Measurements from ENCODE around the gene TTC9B. TPM values are rescaled to one million over a fixed set of nuclear protein-coding genes. Genes with fewer than 3 reads are reported as not detected.
A peak's percentile ranks its signal among the peaks of the same experiment; 100 is the strongest.

Gene TTC9B
- total and polyA plus RNA-seq, 2 donors from 2014 or later = not detected

DNA sequence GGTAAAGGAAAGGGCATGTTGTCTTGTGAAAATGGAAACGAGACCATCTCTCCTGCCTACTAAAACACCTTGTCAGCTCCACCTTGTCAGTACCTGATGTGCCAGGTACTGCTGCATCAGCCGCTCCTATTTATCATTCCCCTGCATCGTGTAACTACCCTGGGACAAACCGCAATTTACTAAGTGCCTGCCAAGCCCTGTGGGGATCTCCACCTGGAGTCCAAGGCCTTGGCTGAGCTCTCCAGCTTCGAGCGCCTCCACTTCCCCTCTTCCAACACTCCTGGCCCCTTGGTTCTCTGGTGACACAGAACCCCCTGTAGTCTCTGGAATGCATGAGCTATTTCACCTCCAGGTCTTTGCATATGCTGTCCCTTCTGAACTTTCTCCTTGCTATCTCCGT lies 34.2 kb upstream of the TTC9B start:
- intact Hi-C loops (cut with DNase I) = no loop called here
- Histone ChIP-seq H3K9me3 (ENCODE audit: control insufficient read depth in 2 of 3, insufficient read depth in 1 of 3, low read length in 3 of 3) (no peaks in the 10 kb centered on the region), H3K36me3 (ENCODE audit: control insufficient read depth in 2 of 3, insufficient read depth in 3 of 3, low read length in 3 of 3) (peaks cover 4 to 22% (median 9%) of the 10 kb centered on the region in 3 donors), H3K27ac (ENCODE audit: low read depth in 2 of 2, low read length in 2 of 2) (no peak overlapping the region), H3K27me3 (ENCODE audit: control insufficient read depth, insufficient read depth, low read length) (no peaks in the 10 kb centered on the region), H3K4me1 (ENCODE audit: control insufficient read depth in 2 of 3, insufficient read depth in 2 of 3, low read depth in 1 of 3, low read length in 3 of 3) (peaks cover 0 to 18% (median 6%) of the 10 kb centered on the region in 3 donors), H3K9ac (ENCODE audit: low read length in 3 of 3) (no peak overlapping the region), H3K4me3 (ENCODE audit: low read length in 3 of 3) (no peak overlapping the region)
- TF ChIP-seq, protein P1, sequence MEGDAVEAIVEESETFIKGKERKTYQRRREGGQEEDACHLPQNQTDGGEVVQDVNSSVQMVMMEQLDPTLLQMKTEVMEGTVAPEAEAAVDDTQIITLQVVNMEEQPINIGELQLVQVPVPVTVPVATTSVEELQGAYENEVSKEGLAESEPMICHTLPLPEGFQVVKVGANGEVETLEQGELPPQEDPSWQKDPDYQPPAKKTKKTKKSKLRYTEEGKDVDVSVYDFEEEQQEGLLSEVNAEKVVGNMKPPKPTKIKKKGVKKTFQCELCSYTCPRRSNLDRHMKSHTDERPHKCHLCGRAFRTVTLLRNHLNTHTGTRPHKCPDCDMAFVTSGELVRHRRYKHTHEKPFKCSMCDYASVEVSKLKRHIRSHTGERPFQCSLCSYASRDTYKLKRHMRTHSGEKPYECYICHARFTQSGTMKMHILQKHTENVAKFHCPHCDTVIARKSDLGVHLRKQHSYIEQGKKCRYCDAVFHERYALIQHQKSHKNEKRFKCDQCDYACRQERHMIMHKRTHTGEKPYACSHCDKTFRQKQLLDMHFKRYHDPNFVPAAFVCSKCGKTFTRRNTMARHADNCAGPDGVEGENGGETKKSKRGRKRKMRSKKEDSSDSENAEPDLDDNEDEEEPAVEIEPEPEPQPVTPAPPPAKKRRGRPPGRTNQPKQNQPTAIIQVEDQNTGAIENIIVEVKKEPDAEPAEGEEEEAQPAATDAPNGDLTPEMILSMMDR (IDR thresholded peaks at IDR 0.05; ENCODE audit: borderline replicate concordance, extremely low read depth, insufficient read depth) = no peak
- FAIRE-seq (no peak), DNase-seq (peak in 1 of 5 donors; percentile 37)

DNA sequence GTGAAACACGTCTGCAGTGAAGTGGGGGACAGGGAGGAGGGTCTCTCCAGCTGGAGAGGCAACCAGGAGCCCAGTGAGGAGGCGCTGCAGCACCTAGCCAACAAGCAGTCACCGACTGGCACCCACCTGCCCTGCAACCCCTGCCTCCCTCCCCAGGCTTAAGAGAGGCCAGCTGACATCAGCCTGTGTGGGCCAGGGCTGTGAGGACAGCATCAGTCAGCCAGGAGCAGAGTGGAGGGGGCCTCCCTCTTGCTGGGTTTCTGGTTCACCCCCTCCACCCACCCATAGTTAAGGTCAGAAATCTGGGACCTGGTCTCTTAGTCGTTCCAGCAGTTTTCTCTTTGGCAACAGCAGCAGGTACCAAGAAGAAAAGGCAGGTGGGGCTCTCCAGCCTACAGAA lies 33.8 kb upstream of the TTC9B start:
- Histone ChIP-seq H3K27me3 (ENCODE audit: control insufficient read depth, insufficient read depth, low read length) (no peaks in the 10 kb centered on the region), H3K36me3 (ENCODE audit: control insufficient read depth in 2 of 3, insufficient read depth in 3 of 3, low read length in 3 of 3) (peaks cover 4 to 22% (median 9%) of the 10 kb centered on the region in 3 donors), H3K9ac (ENCODE audit: low read length in 3 of 3) (no peak overlapping the region), H3K27ac (ENCODE audit: low read depth in 2 of 2, low read length in 2 of 2) (no peak overlapping the region), H3K4me3 (ENCODE audit: low read length in 3 of 3) (no peak overlapping the region), H3K9me3 (ENCODE audit: control insufficient read depth in 2 of 3, insufficient read depth in 1 of 3, low read length in 3 of 3) (no peaks in the 10 kb centered on the region), H3K4me1 (ENCODE audit: control insufficient read depth in 2 of 3, insufficient read depth in 2 of 3, low read depth in 1 of 3, low read length in 3 of 3) (peaks cover 0 to 14% (median 9%) of the 10 kb centered on the region in 3 donors)
- intact Hi-C loops (cut with DNase I) = no loop called here
- TF ChIP-seq, protein P1 (IDR thresholded peaks at IDR 0.05; ENCODE audit: borderline replicate concordance, extremely low read depth, insufficient read depth) = no peak
- peak in 1 of 5 donors; percentile 47 for DNase-seq
- no peak for FAIRE-seq

DNA sequence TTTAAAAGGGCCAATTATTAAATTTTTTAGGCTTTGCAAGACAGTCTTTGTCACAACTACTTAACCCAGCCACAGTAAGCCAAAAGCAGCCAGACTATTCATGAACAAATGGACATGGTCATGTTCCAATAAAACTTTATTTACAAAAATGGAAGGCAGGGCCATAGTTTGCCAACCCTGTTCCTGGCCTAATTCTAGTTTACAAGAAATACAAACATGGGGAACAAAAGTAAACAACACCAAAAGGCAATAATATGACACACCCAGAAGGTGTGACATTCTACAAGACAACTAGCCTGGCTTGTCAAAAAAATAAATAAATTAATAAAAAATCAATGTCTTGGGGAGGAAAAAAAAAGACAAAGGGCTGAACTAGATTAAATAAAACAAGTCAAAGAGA lies 33.1 kb upstream of the TTC9B start:
- TF ChIP-seq, protein P1 (IDR thresholded peaks at IDR 0.05; ENCODE audit: borderline replicate concordance, extremely low read depth, insufficient read depth) = no peak
- intact Hi-C loops (cut with DNase I) = no loop called here
- Histone ChIP-seq H3K27me3 (ENCODE audit: control insufficient read depth, insufficient read depth, low read length) (no peaks in the 10 kb centered on the region), H3K27ac (ENCODE audit: low read depth in 2 of 2, low read length in 2 of 2) (no peak overlapping the region), H3K4me1 (ENCODE audit: control insufficient read depth in 2 of 3, insufficient read depth in 2 of 3, low read depth in 1 of 3, low read length in 3 of 3) (peaks cover 0 to 14% (median 3%) of the 10 kb centered on the region in 3 donors), H3K9ac (ENCODE audit: low read length in 3 of 3) (no peak overlapping the region), H3K4me3 (ENCODE audit: low read length in 3 of 3) (no peak overlapping the region), H3K36me3 (ENCODE audit: control insufficient read depth in 2 of 3, insufficient read depth in 3 of 3, low read length in 3 of 3) (peaks cover 4 to 17% (median 7%) of the 10 kb centered on the region in 3 donors), H3K9me3 (ENCODE audit: control insufficient read depth in 2 of 3, insufficient read depth in 1 of 3, low read length in 3 of 3) (no peaks in the 10 kb centered on the region)
- no peak for FAIRE-seq
- DNase-seq = no peak

DNA sequence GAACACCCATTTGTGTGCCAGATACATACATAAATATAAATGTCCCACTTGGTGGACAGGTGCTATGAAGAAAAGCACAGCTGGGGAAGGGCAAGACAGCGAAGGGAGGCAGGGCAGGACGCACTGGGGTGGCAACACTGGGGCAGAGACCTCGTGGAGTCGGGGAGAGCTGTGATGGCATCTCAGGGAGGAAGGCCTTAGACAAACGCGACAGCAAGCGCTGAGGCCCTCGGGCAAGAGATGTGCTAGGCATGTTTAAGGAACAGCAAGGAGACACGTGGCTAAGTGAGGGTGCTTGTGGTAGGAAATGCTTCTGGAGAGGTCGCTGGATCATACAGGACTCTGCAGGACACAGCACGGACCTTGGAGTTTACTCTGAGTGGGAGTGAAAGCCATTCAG lies 31.6 kb upstream of the TTC9B start:
- Histone ChIP-seq H3K4me1 (ENCODE audit: control insufficient read depth in 2 of 3, insufficient read depth in 2 of 3, low read depth in 1 of 3, low read length in 3 of 3) (peaks cover 0 to 20% (median 6%) of the 10 kb centered on the region in 3 donors), H3K9me3 (ENCODE audit: control insufficient read depth in 2 of 3, insufficient read depth in 1 of 3, low read length in 3 of 3) (no peaks in the 10 kb centered on the region)
- TF ChIP-seq, protein P1 (IDR thresholded peaks at IDR 0.05; ENCODE audit: borderline replicate concordance, extremely low read depth, insufficient read depth) = no peak

More for the DNA sequence above, 31.6 kb upstream of the TTC9B start:
- peaks cover 2 to 9% (median 3%) of the 10 kb centered on the region in 3 donors for H3K36me3 ChIP-seq (ENCODE audit: control insufficient read depth in 2 of 3, insufficient read depth in 3 of 3, low read length in 3 of 3)
- H3K27me3 ChIP-seq (ENCODE audit: control insufficient read depth, insufficient read depth, low read length) = no peaks in the 10 kb centered on the region
- intact Hi-C loops (cut with DNase I) = no loop called here
- DNase-seq (peak in 1 of 5 donors; percentile 29), FAIRE-seq (no peak)
- H3K9ac ChIP-seq (ENCODE audit: low read length in 3 of 3) = no peak overlapping the region
- no peak overlapping the region for H3K4me3 ChIP-seq (ENCODE audit: low read length in 3 of 3)
- no peak overlapping the region for H3K27ac ChIP-seq (ENCODE audit: low read depth in 2 of 2, low read length in 2 of 2)
